KMS-11 (cell line): ENCODE results near the gene STEAP2.

Experiments
- H2AFZ ChIP-seq: fragments of 200-600 bp; sonication (generic); 2 replicates; pipeline ENCODE4 v1.6.1; 2016; ENCODE audit warnings: antibody characterized with exemption, mixed run types, low read depth
- H3K27ac ChIP-seq: fragments of 200-600 bp; sonication (generic); 2 replicates; pipeline ENCODE4 v1.6.1; 2016; ENCODE audit warnings: mild to moderate bottlenecking, mixed run types
- H3K27me3 ChIP-seq: fragments of 200-600 bp; sonication (generic); 2 replicates; pipeline ENCODE4 v1.6.1; 2017; ENCODE audit warnings: mild to moderate bottlenecking, low read depth, mixed run types, moderate library complexity; ENCODE audit not compliant: insufficient read depth
- H3K36me3 ChIP-seq: fragments of 200-600 bp; sonication (generic); 2 replicates; pipeline ENCODE4 v1.6.1; 2017; ENCODE audit warnings: mild to moderate bottlenecking, mixed run types; ENCODE audit not compliant: insufficient read depth
- H3K4me1 ChIP-seq: fragments of 200-600 bp; sonication (generic); 2 replicates; pipeline ENCODE4 v1.6.1; 2016; ENCODE audit warnings: mild to moderate bottlenecking, low read depth, mixed run types; ENCODE audit not compliant: poor library complexity, severe bottlenecking
- H3K4me2 ChIP-seq: fragments of 200-600 bp; sonication (generic); 2 replicates; pipeline ENCODE4 v1.7.0; 2016; ENCODE audit warnings: mild to moderate bottlenecking, mixed run types
- H3K4me3 ChIP-seq: fragments of 200-600 bp; sonication (generic); IDR thresholded peaks from 2 replicates; pipeline ENCODE4 v1.6.1; 2017; ENCODE audit warnings: low read depth, low read length, mixed read lengths; ENCODE audit not compliant: insufficient read depth
- H3K79me2 ChIP-seq: fragments of 200-600 bp; sonication (generic); 2 replicates; pipeline ENCODE4 v1.6.1; 2016; ENCODE audit warnings: low read depth, mixed run types; ENCODE audit not compliant: insufficient read depth
- H3K9ac ChIP-seq: fragments of 200-600 bp; sonication (generic); 2 replicates; pipeline ENCODE4 v1.6.1; 2016; ENCODE audit warnings: mild to moderate bottlenecking, mixed run types
- H4K20me1 ChIP-seq: fragments of 200-600 bp; sonication (generic); 2 replicates; pipeline ENCODE4 v1.6.1; 2016; ENCODE audit warnings: mild to moderate bottlenecking, mixed run types; ENCODE audit not compliant: insufficient read depth
- CTCF ChIP-seq: fragments of 200-600 bp; sonication (generic); conservative IDR thresholded peaks from 2 replicates; pipeline ENCODE4 v1.6.1; 2017; ENCODE audit warnings: low read depth, mild to moderate bottlenecking, antibody characterized with exemption, low read length, moderate library complexity, mixed read lengths

Gene STEAP2

GRCh38 chr7:90209776-90210175, 1.8 kb upstream of the STEAP2 start:
- Histone ChIP-seq H3K79me2 (no peaks in the 10 kb centered on the region), H3K27ac (no peak overlapping the region), H3K4me1 (no peaks in the 10 kb centered on the region), H3K9ac (no peak overlapping the region), H3K36me3 (no peaks in the 10 kb centered on the region), H3K4me3 (no peak overlapping the region), H3K4me2 (no peak overlapping the region), H3K27me3 (no peaks in the 10 kb centered on the region), H2AFZ (no peak overlapping the region), H4K20me1 (no peaks in the 10 kb centered on the region)
- TF ChIP-seq CTCF: no peak

- Histone ChIP-seq H3K4me1 (no peaks in the 10 kb centered on the region), H3K27me3 (no peaks in the 10 kb centered on the region), H3K4me3 (no peak overlapping the region), H3K79me2 (no peaks in the 10 kb centered on the region), H3K9ac (no peak overlapping the region), H3K4me2 (no peak overlapping the region), H3K36me3 (no peaks in the 10 kb centered on the region), H2AFZ (no peak overlapping the region), H3K27ac (no peak overlapping the region), H4K20me1 (no peaks in the 10 kb centered on the region)
- no peak for TF ChIP-seq CTCF
Observed at GRCh38 chr7:90210475-90210874, 1.1 kb upstream of the STEAP2 start.

GRCh38 chr7:90210981-90211380, 559 bp upstream of the STEAP2 start:
- Histone ChIP-seq H3K79me2 (no peaks in the 10 kb centered on the region), H3K4me1 (no peaks in the 10 kb centered on the region), H3K27ac (no peak overlapping the region), H3K27me3 (no peaks in the 10 kb centered on the region), H3K4me2 (no peak overlapping the region), H2AFZ (no peak overlapping the region), H3K36me3 (no peaks in the 10 kb centered on the region), H3K9ac (no peak overlapping the region), H4K20me1 (no peaks in the 10 kb centered on the region), H3K4me3 (no peak overlapping the region)
- TF ChIP-seq CTCF: no peak

DNA sequence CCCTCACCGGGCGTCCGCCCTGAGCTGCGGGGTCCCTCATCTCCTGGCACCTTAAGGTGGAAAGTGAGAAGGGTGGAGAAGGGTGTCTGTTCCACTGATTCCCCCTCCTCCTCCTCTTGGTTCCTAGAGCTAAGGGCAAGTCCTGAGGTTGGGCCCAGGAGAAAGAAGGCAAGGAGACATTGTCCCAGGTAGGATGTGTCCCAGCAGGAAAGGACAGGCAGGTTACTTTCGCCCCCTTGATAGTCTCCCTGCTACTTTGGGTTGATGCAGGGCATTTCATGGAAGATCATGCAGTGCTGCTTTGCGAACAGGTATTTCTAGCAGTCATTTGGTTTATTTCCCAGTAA, 582 bp downstream of the STEAP2 start:
- no peaks in the 10 kb centered on the region for H3K79me2 ChIP-seq
- H3K4me1 ChIP-seq: no peaks in the 10 kb centered on the region
- no peak overlapping the region for H3K9ac ChIP-seq
- no peak overlapping the region for H2AFZ ChIP-seq
- no peaks in the 10 kb centered on the region for H3K27me3 ChIP-seq
- no peak for TF ChIP-seq CTCF
- H3K4me2 ChIP-seq: no peak overlapping the region
- H4K20me1 ChIP-seq: no peaks in the 10 kb centered on the region
- H3K4me3 ChIP-seq: no peak overlapping the region
- H3K27ac ChIP-seq: no peak overlapping the region
- H3K36me3 ChIP-seq: no peaks in the 10 kb centered on the region

DNA sequence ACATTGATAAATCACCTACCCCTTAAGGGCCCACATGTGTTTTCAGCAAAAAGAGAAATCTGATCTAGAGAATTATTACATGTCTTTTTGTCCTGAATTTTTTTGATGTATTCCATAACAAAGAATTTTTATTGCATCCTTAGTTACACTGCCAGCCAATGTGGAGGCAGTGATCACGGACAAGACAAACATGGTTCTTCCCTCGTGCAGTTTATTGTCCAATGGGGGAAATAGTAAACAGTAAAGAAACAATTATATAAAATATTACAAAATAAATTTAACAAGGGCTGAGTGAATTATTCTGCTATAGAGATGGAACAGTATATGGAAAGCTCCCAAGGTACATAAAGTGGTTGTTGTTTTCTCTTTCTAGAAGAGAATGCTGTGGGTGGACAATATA, 2.0 kb downstream of the STEAP2 start:
- no peak overlapping the region for H3K9ac ChIP-seq
- H2AFZ ChIP-seq: no peak overlapping the region
- H3K79me2 ChIP-seq: no peaks in the 10 kb centered on the region
- H3K4me2 ChIP-seq: no peak overlapping the region
- H3K36me3 ChIP-seq: no peaks in the 10 kb centered on the region
- TF ChIP-seq CTCF: no peak
- no peaks in the 10 kb centered on the region for H3K4me1 ChIP-seq
- H3K4me3 ChIP-seq: no peak overlapping the region
- H4K20me1 ChIP-seq: no peaks in the 10 kb centered on the region
- no peaks in the 10 kb centered on the region for H3K27me3 ChIP-seq
- no peak overlapping the region for H3K27ac ChIP-seq
